Endothelial cell of umbilical vein (primary cell): ENCODE measurements around the gene MRPL17. TPM values are rescaled to one million over a fixed set of nuclear protein-coding genes. Genes with fewer than 3 reads are reported as not detected.

ENCODE experiments used
- BruUV-seq: library from RNA; stranded (reverse); fragments of 400-500 nt; replicated peaks from 2 replicates; lab custom pipeline; 2021; lab: Mats Ljungman, UMichigan
- CTCF ChIA-PET: fragments of 300-600, 350-600 bp; sonication (Branson Sonifier 250); formaldehyde crosslinking; loops from one replicate; lab custom pipeline; 2021; ENCODE audit warnings: antibody characterized with exemption, inconsistent platforms; lab: Charles Lee
- POLR2A ChIA-PET: fragments of 300-600, 350-600 bp; sonication (Branson Sonifier 250); formaldehyde crosslinking; loops from one replicate; lab custom pipeline; 2021; ENCODE audit warnings: antibody characterized with exemption, inconsistent platforms; lab: Charles Lee
- DNase-seq: peaks from one replicate; pipeline ENCODE4 v3.0.0-alpha.2; 2011; ENCODE audit warnings: low read depth, low spot score
- FAIRE-seq: peaks from 2 replicates; lab custom pipeline; 2011; peaks lifted over from hg19 to GRCh38; lab: Jason Lieb, UNC
- H2AFZ ChIP-seq: 2 replicates; pipeline ENCODE4 v1.6.0; 2012; ENCODE audit warnings: low read depth, low read length, control low read depth, inconsistent platforms
- H3K27ac ChIP-seq: 2 replicates; pipeline ENCODE4 v1.5.1; 2011; ENCODE audit warnings: low read depth, mild to moderate bottlenecking, control low read depth, low read length, moderate library complexity; ENCODE audit not compliant: insufficient read depth
- H3K27me3 ChIP-seq, 2 experiments: 2 replicates each; pipeline versions ENCODE4 v1.6.0 to v1.6.1; 2011; ENCODE audit warnings: low read length in 2 of 2, mixed read lengths in 1 of 2; ENCODE audit not compliant: control insufficient read depth in 2 of 2, insufficient read depth in 2 of 2
- H3K36me3 ChIP-seq, 2 experiments: 2 replicates in 1 of 2; 3 replicates in 1 of 2; pipeline ENCODE4 v1.5.1; 2011; ENCODE audit warnings: low read length in 2 of 2, mild to moderate bottlenecking in 1 of 2, moderate library complexity in 1 of 2; ENCODE audit not compliant: control insufficient read depth in 2 of 2, insufficient read depth in 2 of 2; ENCODE audit errors: extremely low read depth in 1 of 2
- H3K4me1 ChIP-seq: 3 replicates; pipeline ENCODE4 v1.5.1; 2011; ENCODE audit warnings: mild to moderate bottlenecking, low read length; ENCODE audit not compliant: control insufficient read depth, insufficient read depth; ENCODE audit errors: extremely low read depth
- H3K4me2 ChIP-seq: 2 replicates; pipeline ENCODE4 v1.6.1; 2011; ENCODE audit warnings: low read length, control low read depth, mixed read lengths; ENCODE audit not compliant: insufficient read depth
- H3K4me3 ChIP-seq, 3 experiments: fragments of 200-600 bp in 1 of 3; sonication (generic), shearing (Covaris generic) in 1 of 3; replicated peaks in 1 of 3; 2 replicates each; pipeline ENCODE4 v1.5.1; 2011 to 2016; ENCODE audit warnings: control low read depth in 3 of 3, low read length in 3 of 3, mild to moderate bottlenecking in 2 of 3, inconsistent platforms in 1 of 3, low read depth in 1 of 3, moderate library complexity in 1 of 3; ENCODE audit not compliant: insufficient read depth in 1 of 3
- H3K79me2 ChIP-seq: 2 replicates; pipeline ENCODE4 v1.6.0; 2012; ENCODE audit warnings: low read length, inconsistent platforms; ENCODE audit not compliant: control insufficient read depth, insufficient read depth
- H3K9ac ChIP-seq: replicated peaks from 2 replicates; pipeline ENCODE3; 2011; ENCODE audit warnings: low read length, control low read depth; ENCODE audit not compliant: insufficient read depth; ENCODE audit errors: extremely low read depth
- H3K9me1 ChIP-seq: replicated peaks from 3 replicates; pipeline ENCODE4 v1.6.0; 2011; ENCODE audit warnings: mild to moderate bottlenecking, low read length; ENCODE audit not compliant: control insufficient read depth, insufficient read depth; ENCODE audit errors: extremely low read depth
- H3K9me3 ChIP-seq: replicated peaks from 2 replicates; pipeline ENCODE4 v1.5.1; 2012; ENCODE audit warnings: low read length, inconsistent platforms; ENCODE audit not compliant: control insufficient read depth, insufficient read depth
- H4K20me1 ChIP-seq: replicated peaks from 2 replicates; pipeline ENCODE3; 2011; ENCODE audit warnings: mild to moderate bottlenecking, low read length; ENCODE audit not compliant: control insufficient read depth, insufficient read depth; ENCODE audit errors: extremely low read depth
- CTCF ChIP-seq, 2 donors: IDR thresholded peaks; 1 replicate in 1 of 2; 2 replicates in 1 of 2; pipeline ENCODE4 v1.5.1; 2011; ENCODE audit warnings: low read length in 2 of 2, mild to moderate bottlenecking in 2 of 2, moderate library complexity in 2 of 2, control low read depth in 1 of 2, inconsistent platforms in 1 of 2, low read depth in 1 of 2; ENCODE audit not compliant: insufficient read depth in 1 of 2; ENCODE audit errors: extremely low read depth in 1 of 2
- EZH2 ChIP-seq: IDR thresholded peaks from 2 replicates; pipeline ENCODE4 v1.6.1; 2012; ENCODE audit warnings: borderline replicate concordance, low read depth, mild to moderate bottlenecking, moderate library complexity, low read length, inconsistent platforms; ENCODE audit not compliant: severe bottlenecking
- FOS ChIP-seq: IDR thresholded peaks from 2 replicates; pipeline ENCODE4 v1.6.1; 2011; ENCODE audit warnings: mild to moderate bottlenecking, low read length, moderate library complexity, borderline replicate concordance; ENCODE audit not compliant: insufficient read depth
- GATA2 ChIP-seq: IDR thresholded peaks from 2 replicates; pipeline ENCODE4 v1.7.0; 2011; ENCODE audit warnings: low read depth, mild to moderate bottlenecking, moderate library complexity, mixed read lengths, low read length; ENCODE audit not compliant: insufficient read length, insufficient read depth
- JUN ChIP-seq: IDR thresholded peaks from 2 replicates; pipeline ENCODE4 v1.6.1; 2011; ENCODE audit warnings: borderline replicate concordance, low read depth; ENCODE audit not compliant: insufficient read length, insufficient read depth
- MAX ChIP-seq: IDR thresholded peaks from 2 replicates; pipeline ENCODE4 v1.6.1; 2011; ENCODE audit not compliant: insufficient read depth, insufficient read length
- MYC ChIP-seq: IDR thresholded peaks from one replicate; pipeline ENCODE4 v1.6.1; 2011; ENCODE audit warnings: mild to moderate bottlenecking, low read depth, low read length
- POLR2A ChIP-seq: IDR thresholded peaks from 2 replicates; pipeline ENCODE4 v1.6.1; 2012; ENCODE audit warnings: low read depth, mild to moderate bottlenecking, control low read depth, low read length
- POLR2AphosphoS5 ChIP-seq: IDR thresholded peaks from 2 replicates; pipeline ENCODE4 v1.6.1; 2012; ENCODE audit warnings: low read depth, mild to moderate bottlenecking, control low read depth, low read length, moderate library complexity; ENCODE audit not compliant: insufficient read depth
- dilution Hi-C: fragments of 300-500 bp; cut with MboI; formaldehyde crosslinking; loops from one replicate; pipeline ENCODE4 v1.15.0; 2019; ENCODE audit warnings: low sequenced_read_pairs; ENCODE audit not compliant: extremely low pct_ligation_motif_present
- intact Hi-C: fragments of 100-400 bp; cut with micrococcal nuclease; formaldehyde crosslinking; loops from one replicate; pipeline ENCODE4 v1.10.0; 2022
- polyA plus RNA-seq, 4 experiments: library from polyadenylated mRNA; depleted of rRNA in 3 of 4; stranded (reverse) in 3 of 4; unstranded in 1 of 4; fragments of >200 nt; gene quantifications; 2 replicates each; pipeline versions ENCODE4 v1.2.1 to v1.2.3, GENCODE V29; 2011 to 2012; ENCODE audit warnings: missing spikeins in 1 of 4
- total RNA-seq: library from RNA; stranded (reverse); gene quantifications from 2 replicates; pipeline ENCODE4 v1.2.3, GENCODE V29; 2021

Gene MRPL17
- total and polyA plus RNA-seq, 2 donors (not counting 3 experiments of a cell fraction or from before 2014, with no cell fraction given) = 67.6 to 87.2 TPM

- Histone ChIP-seq H3K9me3 (no peaks in the 10 kb centered on the region), H3K9ac (no peak overlapping the region), H3K27me3 (no peaks in the 10 kb centered on the region), H3K4me2 (no peak overlapping the region), H2AFZ (no peak overlapping the region), H3K4me1 (peaks cover 47% of the 10 kb centered on the region), H3K36me3 (peaks cover under 1 to 46% of the 10 kb centered on the region in 2 experiments), H3K27ac (peak overlapping the region; percentile 9), H3K79me2 (peaks cover 2% of the 10 kb centered on the region), H3K4me3 (no peak overlapping the region), H3K9me1 (no peaks in the 10 kb centered on the region), H4K20me1 (no peaks in the 10 kb centered on the region)
- no peak for TF ChIP-seq JUN
- no peak for TF ChIP-seq POLR2AphosphoS5
- TF ChIP-seq EZH2 = no peak
- no peak for TF ChIP-seq POLR2A
- no peak for TF ChIP-seq CTCF (IDR thresholded peaks at IDR 0.05; ENCODE audit: extremely low read depth in 1 of 2, insufficient read depth in 1 of 2, low read depth in 1 of 2, low read length in 2 of 2)
- TF ChIP-seq MAX = no peak
- TF ChIP-seq GATA2 = no peak
- TF ChIP-seq MYC = no peak
- TF ChIP-seq FOS = no peak
- DNase-seq = no peak
- CTCF ChIA-PET = interaction anchor here (0.6 to 2.9 kb wide), 11 partner anchors 11 to 103 kb away, joined by 3 to 11 read pairs (median 3); partner anchors contain the start of gene TPP1
- dilution Hi-C loops (no loop called here), intact Hi-C loops (loop anchor here (2.0 kb wide), 1 partner anchor 17 kb away; no protein-coding TSS in a partner anchor)
- peak; percentile 48 for FAIRE-seq
- TSS peak; percentile 21 for BruUV-seq
- POLR2A ChIA-PET = no interaction called here
Measured at GRCh38 chr11:6633422-6634408, 49.4 kb downstream of the MRPL17 start.
